Keratinocyte (primary cell): ENCODE measurements around the gene ST8SIA1. TPM values are rescaled to one million over a fixed set of nuclear protein-coding genes. Genes with fewer than 3 reads are reported as not detected.

Experiments used
- DNase-seq: peaks from one replicate; pipeline ENCODE4 v3.0.0-alpha.2; 2011; ENCODE audit warnings: low read depth, missing footprints, low spot score
- FAIRE-seq: peaks from 2 replicates; lab custom pipeline; 2011; peaks lifted over from hg19 to GRCh38; lab: Jason Lieb, UNC
- H2AFZ ChIP-seq: 2 replicates; pipeline ENCODE4 v1.6.0; 2012; ENCODE audit warnings: low read length, control low read depth, inconsistent platforms; ENCODE audit not compliant: control insufficient read depth
- H3K27ac ChIP-seq: 2 replicates; pipeline ENCODE4 v1.5.1; 2011; ENCODE audit warnings: low read length; ENCODE audit not compliant: control insufficient read depth, insufficient read depth
- H3K27me3 ChIP-seq: 3 replicates; pipeline ENCODE4 v1.6.0; 2011; ENCODE audit warnings: low read length; ENCODE audit not compliant: control insufficient read depth, insufficient read depth; ENCODE audit errors: extremely low read depth
- H3K36me3 ChIP-seq, 2 experiments: 2 replicates in 1 of 2; 3 replicates in 1 of 2; pipeline ENCODE4 v1.5.1; 2011; ENCODE audit warnings: low read length in 2 of 2, mild to moderate bottlenecking in 1 of 2; ENCODE audit not compliant: control insufficient read depth in 2 of 2, insufficient read depth in 2 of 2; ENCODE audit errors: extremely low read depth in 1 of 2
- H3K4me1 ChIP-seq: 3 replicates; pipeline ENCODE4 v1.5.1; 2011; ENCODE audit warnings: low read length; ENCODE audit not compliant: control insufficient read depth, insufficient read depth; ENCODE audit errors: extremely low read depth
- H3K4me2 ChIP-seq: 3 replicates; pipeline ENCODE4 v1.6.0; 2011; ENCODE audit warnings: low read depth, low read length; ENCODE audit not compliant: control insufficient read depth, insufficient read depth; ENCODE audit errors: extremely low read depth
- H3K4me3 ChIP-seq, 3 experiments: fragments of 200-600 bp in 1 of 3; sonication (generic) in 1 of 3; 2 replicates in 2 of 3; 3 replicates in 1 of 3; pipeline ENCODE4 v1.5.1; 2011 to 2016; ENCODE audit warnings: low read length in 3 of 3, mild to moderate bottlenecking in 3 of 3, control low read depth in 2 of 3, inconsistent platforms in 1 of 3, low read depth in 1 of 3, mixed read lengths in 1 of 3, mixed run types in 1 of 3, moderate library complexity in 1 of 3; ENCODE audit not compliant: control insufficient read depth in 2 of 3, insufficient read depth in 2 of 3; ENCODE audit errors: extremely low read depth in 1 of 3
- H3K79me2 ChIP-seq: 2 replicates; pipeline ENCODE4 v1.6.0; 2012; ENCODE audit warnings: low read length; ENCODE audit not compliant: control insufficient read depth, insufficient read depth
- H3K9ac ChIP-seq: 3 replicates; pipeline ENCODE4 v1.6.0; 2011; ENCODE audit warnings: low read length; ENCODE audit not compliant: control insufficient read depth, insufficient read depth; ENCODE audit errors: extremely low read depth
- H3K9me1 ChIP-seq: 3 replicates; pipeline ENCODE4 v1.6.0; 2011; ENCODE audit warnings: low read length; ENCODE audit not compliant: control insufficient read depth, insufficient read depth; ENCODE audit errors: extremely low read depth
- H3K9me3 ChIP-seq: 2 replicates; pipeline ENCODE4 v1.5.1; 2012; ENCODE audit warnings: low read depth, low read length; ENCODE audit not compliant: control insufficient read depth
- H4K20me1 ChIP-seq: 3 replicates; pipeline ENCODE4 v1.6.0; 2011; ENCODE audit warnings: low read length; ENCODE audit not compliant: control insufficient read depth, insufficient read depth; ENCODE audit errors: extremely low read depth
- CTCF ChIP-seq, 3 experiments: IDR thresholded peaks in 1 of 3; conservative IDR thresholded peaks in 1 of 3; optimal IDR thresholded peaks in 1 of 3; 2 replicates in 2 of 3; 3 replicates in 1 of 3; pipeline versions ENCODE3 to v1.5.1; 2011; ENCODE audit warnings: low read length in 3 of 3, mild to moderate bottlenecking in 3 of 3, moderate library complexity in 2 of 3, control low read depth in 1 of 3, inconsistent platforms in 1 of 3; ENCODE audit not compliant: insufficient read depth in 2 of 3; ENCODE audit errors: extremely low read depth in 1 of 3
- EZH2 ChIP-seq: IDR thresholded peaks from one replicate; pipeline ENCODE4 v1.6.1; 2012; ENCODE audit warnings: inconsistent platforms, mild to moderate bottlenecking, low read length, moderate library complexity
- dilution Hi-C: fragments of 300-500 bp; cut with MboI; formaldehyde crosslinking; loops from one replicate; pipeline ENCODE4 v1.7.0; 2020; ENCODE audit warnings: low sequenced_read_pairs; ENCODE audit not compliant: extremely low pct_ligation_motif_present
- polyA plus RNA-seq, 5 experiments: library from polyadenylated mRNA; depleted of rRNA in 3 of 5; stranded (reverse) in 3 of 5; stranded (forward) in 1 of 5; unstranded in 1 of 5; fragments of >200 nt; gene quantifications; 1 replicate in 1 of 5; 2 replicates in 3 of 5; 3 replicates in 1 of 5; pipeline versions ENCODE4 v1.2.1 to v1.2.3, GENCODE V29; 2011 to 2012; ENCODE audit warnings: missing spikeins in 2 of 5, low read depth in 1 of 5, low replicate concordance in 1 of 5

ST8SIA1 gene
- polyA plus RNA-seq, 1 donor (not counting 4 experiments of a cell fraction or from before 2014, with no cell fraction given), result 0.50 TPM

GRCh38 chr12:22360774-22361173, 26.3 kb upstream of the ST8SIA1 start:
- Histone ChIP-seq H3K4me3 (no peak overlapping the region), H2AFZ (no peak overlapping the region), H3K79me2 (no peaks in the 10 kb centered on the region), H3K4me1 (no peaks in the 10 kb centered on the region), H3K9me1 (no peaks in the 10 kb centered on the region), H3K27me3 (no peaks in the 10 kb centered on the region), H3K4me2 (no peak overlapping the region), H3K9me3 (no peaks in the 10 kb centered on the region), H3K9ac (no peak overlapping the region), H3K27ac (no peak overlapping the region), H3K36me3 (no peaks in the 10 kb centered on the region), H4K20me1 (no peaks in the 10 kb centered on the region)
- FAIRE-seq, result no peak
- DNase-seq, result no peak
- TF ChIP-seq CTCF (optimal IDR thresholded peaks at IDR 0.05 in 1 of 3, IDR thresholded peaks at IDR 0.05 in 1 of 3, conservative IDR thresholded peaks at IDR 0.05 in 1 of 3; ENCODE audit: extremely low read depth in 1 of 3, insufficient read depth in 2 of 3, low read length in 3 of 3), result no peak
- dilution Hi-C loops, result no loop called here

GRCh38 chr12:22357531-22357930, 23.0 kb upstream of the ST8SIA1 start:
- dilution Hi-C loops, result no loop called here
- TF ChIP-seq EZH2, result no peak
- TF ChIP-seq CTCF (optimal IDR thresholded peaks at IDR 0.05 in 1 of 3, IDR thresholded peaks at IDR 0.05 in 1 of 3, conservative IDR thresholded peaks at IDR 0.05 in 1 of 3; ENCODE audit: extremely low read depth in 1 of 3, insufficient read depth in 2 of 3, low read length in 3 of 3), result no peak
- H3K4me2 ChIP-seq, result no peak overlapping the region
- H2AFZ ChIP-seq, result no peak overlapping the region
- H3K27me3 ChIP-seq, result no peaks in the 10 kb centered on the region
- no peak overlapping the region for H3K4me3 ChIP-seq
- DNase-seq (no peak), FAIRE-seq (no peak)
- H3K36me3 ChIP-seq, result no peaks in the 10 kb centered on the region
- no peaks in the 10 kb centered on the region for H3K9me3 ChIP-seq
- H3K79me2 ChIP-seq, result no peaks in the 10 kb centered on the region
- H3K4me1 ChIP-seq, result peaks cover 7% of the 10 kb centered on the region
- H4K20me1 ChIP-seq, result no peaks in the 10 kb centered on the region
- no peaks in the 10 kb centered on the region for H3K9me1 ChIP-seq
- H3K9ac ChIP-seq, result no peak overlapping the region
- no peak overlapping the region for H3K27ac ChIP-seq
